K562 (cell line): Measurements from ENCODE around the gene SYMPK. TPM values are rescaled to one million over a fixed set of nuclear protein-coding genes. Genes with fewer than 3 reads are reported as not detected.

ENCODE experiments used
- ATAC-seq: fragments of 200-7000 bp; cut with Tn5 transposase; 3 replicates; pipeline ENCODE4 v1.9.1; 2020; ENCODE audit warnings: moderate library complexity
- BruUV-seq: library from RNA; stranded (reverse); fragments of 400-500 nt; replicated peaks from 2 replicates; lab custom pipeline; 2021; lab: Mats Ljungman, UMichigan
- CTCF ChIA-PET: fragments of 300-600 bp; formaldehyde crosslinking; extraction: SDS; loops from one replicate; lab custom pipeline; 2021; ENCODE audit warnings: low intra/inter-chr PET ratio; lab: Yijun Ruan, JAX
- POLR2A ChIA-PET: fragments of 300-600, 350-650 bp; sonication (Branson Sonifier 250); formaldehyde crosslinking; extraction: SDS; loops from one replicate; lab custom pipeline; 2021; ENCODE audit warnings: antibody characterized with exemption, inconsistent platforms; lab: Yijun Ruan, JAX
- DNase-seq, 4 experiments: peaks; one replicate each; pipeline versions ENCODE4 v3.0.0 to v3.0.0-alpha.2; 2011 to 2018; ENCODE audit warnings: low spot score in 3 of 4, mixed read lengths in 3 of 4; ENCODE audit errors: extremely low read depth in 1 of 4
- FAIRE-seq: peaks from 2 replicates; lab custom pipeline; 2011; peaks lifted over from hg19 to GRCh38; lab: Jason Lieb, UNC
- H2AFZ ChIP-seq: 2 replicates; pipeline ENCODE4 v1.6.0; 2011; ENCODE audit warnings: low read depth, low read length, control low read depth, inconsistent platforms
- H3K27ac ChIP-seq: fragments of 200-600 bp; 3 replicates; pipeline ENCODE4 v1.8.0; 2011; ENCODE audit warnings: low read depth, mild to moderate bottlenecking, control low read depth, inconsistent platforms, low read length, moderate library complexity, mixed read lengths; ENCODE audit errors: extremely low read depth
- H3K27me3 ChIP-seq, 2 experiments: fragments of 300-600 bp in 1 of 2; 2 replicates in 1 of 2; 3 replicates in 1 of 2; pipeline versions ENCODE4 v1.6.0 to v1.8.0; 2011; ENCODE audit warnings: inconsistent platforms in 2 of 2, low read length in 2 of 2, mild to moderate bottlenecking in 1 of 2, mixed read lengths in 1 of 2, moderate library complexity in 1 of 2; ENCODE audit not compliant: control insufficient read depth in 2 of 2, insufficient read depth in 2 of 2
- H3K36me3 ChIP-seq: fragments of 300-600 bp; 3 replicates; pipeline ENCODE4 v1.8.0; 2011; ENCODE audit warnings: mild to moderate bottlenecking, low read length, inconsistent platforms; ENCODE audit not compliant: control insufficient read depth, insufficient read depth
- H3K4me1 ChIP-seq, 2 experiments: fragments of 200-600 bp in 1 of 2; replicated peaks in 1 of 2; 2 replicates in 1 of 2; 3 replicates in 1 of 2; pipeline versions ENCODE4 v1.5.1 to v1.8.0; 2011; ENCODE audit warnings: inconsistent platforms in 2 of 2, low read length in 2 of 2, mild to moderate bottlenecking in 1 of 2, mixed read lengths in 1 of 2, moderate library complexity in 1 of 2; ENCODE audit not compliant: control insufficient read depth in 2 of 2, insufficient read depth in 2 of 2
- H3K4me2 ChIP-seq: 2 replicates; pipeline ENCODE4 v1.6.1; 2011; ENCODE audit warnings: low read length, control low read depth, inconsistent platforms, mixed read lengths; ENCODE audit not compliant: insufficient read depth
- H3K4me3 ChIP-seq: fragments of 200-600 bp; sonication (generic), shearing (Covaris generic); 2 replicates; pipeline ENCODE4 v1.5.1; 2016; ENCODE audit warnings: control low read depth, inconsistent platforms
- H3K79me2 ChIP-seq: fragments of 200-600 bp; 3 replicates; pipeline ENCODE4 v1.8.0; 2011; ENCODE audit warnings: low read length, inconsistent platforms; ENCODE audit not compliant: control insufficient read depth, insufficient read depth
- H3K9ac ChIP-seq, 2 experiments: 2 replicates each; pipeline versions ENCODE4 v1.6.0 to v1.6.1; 2011; ENCODE audit warnings: low read depth in 2 of 2, low read length in 2 of 2, control low read depth in 1 of 2, inconsistent platforms in 1 of 2, mild to moderate bottlenecking in 1 of 2, mixed read lengths in 1 of 2; ENCODE audit not compliant: insufficient read depth in 1 of 2
- H3K9me1 ChIP-seq: one replicate; pipeline ENCODE4 v1.6.0; 2011; ENCODE audit warnings: inconsistent platforms, mild to moderate bottlenecking, low read length, moderate library complexity; ENCODE audit not compliant: control insufficient read depth, insufficient read depth
- H3K9me3 ChIP-seq: replicated peaks from 2 replicates; pipeline ENCODE4 v1.5.1; 2011; ENCODE audit warnings: low read depth, low read length, inconsistent platforms; ENCODE audit not compliant: control insufficient read depth, insufficient read depth
- H4K20me1 ChIP-seq: replicated peaks from 2 replicates; pipeline ENCODE4 v1.6.1; 2011; ENCODE audit warnings: low read length, inconsistent platforms, mixed read lengths; ENCODE audit not compliant: control insufficient read depth, insufficient read depth
- CEBPG ChIP-seq, 3 experiments: fragments of 200-800 bp in 1 of 3; sonication (Bioruptor generic) in 1 of 3; sonication (generic) in 1 of 3; formaldehyde crosslinking in 1 of 3; IDR thresholded peaks in 2 of 3; conservative IDR thresholded peaks in 1 of 3; 2 replicates each; pipeline versions ENCODE4 v1.6.1 to v1.8.0; 2016 to 2022; ENCODE audit warnings: missing compliant biosample characterization in 2 of 3, missing genetic modification characterization in 2 of 3, mild to moderate bottlenecking in 1 of 3, missing genetic modification reagents in 1 of 3
- CHD1 ChIP-seq: fragments of 200-600 bp; sonication (generic); IDR thresholded peaks from one replicate; pipeline ENCODE4 v1.6.1; 2012; ENCODE audit warnings: mild to moderate bottlenecking, moderate library complexity, low read length, inconsistent platforms
- CTBP1 ChIP-seq: fragments of 450-650 bp; IDR thresholded peaks from 2 replicates; pipeline ENCODE4 v1.6.1; 2016; ENCODE audit warnings: borderline replicate concordance
- MCM5 ChIP-seq: fragments of 450-650 bp; IDR thresholded peaks from 2 replicates; pipeline ENCODE4 v1.6.1; 2016; ENCODE audit warnings: low read depth
- NELFE ChIP-seq: IDR thresholded peaks from 2 replicates; pipeline ENCODE4 v1.6.1; 2011; ENCODE audit warnings: mild to moderate bottlenecking; ENCODE audit not compliant: insufficient read depth, insufficient read length
- NR4A1 ChIP-seq, 2 experiments: fragments of 250-450 bp in 1 of 2; fragments of 450-650 bp in 1 of 2; sonication (Bioruptor Pico) in 1 of 2; IDR thresholded peaks; 2 replicates each; pipeline versions ENCODE4 v1.4.0 to v1.6.1; 2016 to 2020; ENCODE audit warnings: mild to moderate bottlenecking in 2 of 2, missing compliant biosample characterization in 1 of 2, missing genetic modification characterization in 1 of 2, moderate library complexity in 1 of 2
- RBM22 ChIP-seq: fragments of 200-400 bp; formaldehyde crosslinking; IDR thresholded peaks from 2 replicates; pipeline ENCODE4 v1.6.1; 2018; ENCODE audit warnings: low read length, low read depth; ENCODE audit not compliant: poor library complexity, severe bottlenecking
- SP2 ChIP-seq: IDR thresholded peaks from 2 replicates; pipeline ENCODE4 v1.6.1; 2011; ENCODE audit warnings: mild to moderate bottlenecking, low read depth, low read length, moderate library complexity; ENCODE audit not compliant: poor library complexity, severe bottlenecking; ENCODE audit errors: extremely low read depth
- STAG1 ChIP-seq: sonication (generic); formaldehyde crosslinking; IDR thresholded peaks from 2 replicates; pipeline ENCODE4 v1.5.0; 2020; ENCODE audit warnings: missing genetic modification reagents, borderline replicate concordance
- ZC3H11A ChIP-seq: IDR thresholded peaks from 2 replicates; pipeline ENCODE4 v1.6.1; 2012; ENCODE audit warnings: low read depth, low read length, improper control_type of control experiment
- ZKSCAN1 ChIP-seq: fragments of 150-350 bp; IDR thresholded peaks from 2 replicates; pipeline ENCODE4 v1.6.1; 2016; ENCODE audit warnings: low read depth, low read length
- ZNF507 ChIP-seq: conservative IDR thresholded peaks from 2 replicates; pipeline ENCODE4 v1.6.1; 2017; ENCODE audit warnings: missing genetic modification characterization, missing compliant biosample characterization
- ZNF830 ChIP-seq: fragments of 250-450 bp; sonication (Bioruptor Pico); IDR thresholded peaks from 2 replicates; pipeline ENCODE4 v1.5.0; 2021; ENCODE audit warnings: mild to moderate bottlenecking
- WGBS: fragments of 100-300 bp; shearing (Covaris generic); methylation state at CpG from one replicate; pipeline ENCODE4 v1.1.6; 2016; ENCODE audit warnings: low coverage, mixed read lengths; ENCODE audit not compliant: insufficient coverage; ENCODE audit errors: missing lambda C conversion rate; 5-methylcytosine and 5-hydroxymethylcytosine counted together
- in situ Hi-C: fragments of 300-500 bp; cut with MboI; formaldehyde crosslinking; loops from 4 replicates; pipeline ENCODE4 v1.15.0; 2018; ENCODE audit warnings: inconsistent platforms, mixed read lengths
- intact Hi-C: fragments of 100-400 bp; cut with micrococcal nuclease; formaldehyde crosslinking; loops from 2 replicates; pipeline ENCODE4 v1.14.2; 2022
- polyA plus RNA-seq, 8 experiments: library from polyadenylated mRNA; depleted of rRNA in 4 of 8; stranded (reverse) in 5 of 8; unstranded in 3 of 8; fragments of >200 nt; fragmentation: Nextera tagmentation in 2 of 8; fragmentation: Illumina TruSeq in 1 of 8; extraction: Ambion mirVana in 2 of 8; extraction: Trizol in 1 of 8; gene quantifications; 2 replicates each; pipeline versions ENCODE4 v1.2.1 to v1.2.3, GENCODE V29; 2011 to 2014; ENCODE audit warnings: inconsistent platforms in 1 of 8, missing spikeins in 1 of 8
- total RNA-seq, 7 experiments: library from RNA; depleted of rRNA in 6 of 7; stranded (reverse); fragments of >200 nt in 6 of 7; fragmentation: Illumina TruSeq in 2 of 7; extraction: Trizol in 2 of 7; gene quantifications; 2 replicates each; pipeline versions ENCODE4 v1.2.1 to v1.2.3, GENCODE V29; 2011 to 2021; ENCODE audit warnings: low replicate concordance in 1 of 7
- TF ChIP-seq, protein P1 (sequence below): fragments of 250-450 bp; sonication (Bioruptor Pico); IDR thresholded peaks from 2 replicates; pipeline ENCODE4 v1.4.0; 2020; ENCODE audit warnings: borderline replicate concordance
- TF ChIP-seq, protein P2 (sequence below): sonication (generic); formaldehyde crosslinking; IDR thresholded peaks from 2 replicates; pipeline ENCODE4 v1.9.0; 2022; ENCODE audit warnings: mild to moderate bottlenecking, missing genetic modification reagents
- TF ChIP-seq, protein P3 (sequence below): fragments of 250-450 bp; sonication (Bioruptor Pico); IDR thresholded peaks from 2 replicates; pipeline ENCODE4 v1.8.0; 2021; ENCODE audit warnings: moderate library complexity, mild to moderate bottlenecking, inconsistent platforms
- TF ChIP-seq, protein P4 (sequence below): fragments of 450-650 bp; formaldehyde crosslinking; conservative IDR thresholded peaks from 2 replicates; pipeline ENCODE4 v1.4.0; 2022; ENCODE audit warnings: mild to moderate bottlenecking, missing genetic modification characterization

Gene SYMPK
- total and polyA plus RNA-seq, 9 of the 15 experiments (the other 6 are each of a cell fraction or from before 2014, with no cell fraction given), result 0.73 to 95.5 (median 58.4) TPM

DNA sequence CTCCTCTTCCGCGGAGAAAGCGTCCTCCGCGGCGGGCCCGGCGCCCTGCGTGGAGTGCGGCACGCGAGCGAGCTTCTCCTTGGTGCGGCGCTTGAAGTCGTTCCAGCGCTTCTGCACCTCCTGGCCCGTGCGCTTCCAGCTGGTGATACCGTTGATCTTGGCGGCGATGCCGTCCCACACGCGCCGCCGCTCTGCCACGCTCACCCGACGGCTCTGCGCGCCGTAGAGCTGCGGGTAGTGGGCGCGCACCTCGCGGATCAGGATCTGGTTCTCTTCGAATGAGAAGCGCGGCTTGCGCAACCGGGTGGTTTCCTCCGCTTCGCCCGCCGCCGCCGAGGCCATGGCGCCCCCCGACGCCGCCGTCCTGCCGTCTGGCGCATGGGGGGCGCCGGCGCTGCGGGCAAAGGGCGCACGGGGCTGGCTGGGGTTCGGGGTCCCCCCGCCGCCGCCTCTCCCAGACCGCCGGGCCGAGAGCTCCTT lies 38.5 kb upstream of the SYMPK start:
- Histone ChIP-seq H3K79me2 (peaks cover 20% of the 10 kb centered on the region), H3K36me3 (peaks cover 29% of the 10 kb centered on the region), H3K4me3 (peak overlapping the region; percentile 52), H3K27ac (no peak overlapping the region), H3K27me3 (no peaks in the 10 kb centered on the region), H3K9me3 (no peaks in the 10 kb centered on the region), H3K4me1 (peaks cover 6 to 25% of the 10 kb centered on the region in 2 experiments; a peak in 4 of 5 replicates), H3K9ac (peak overlapping the region in 1 of 2 experiments; percentile 94; a peak in 3 of 4 replicates), H3K9me1 (no peaks in the 10 kb centered on the region), H3K4me2 (no peak overlapping the region), H2AFZ (no peak overlapping the region), H4K20me1 (no peaks in the 10 kb centered on the region)
- FAIRE-seq (no peak), ATAC-seq (no peak), DNase-seq (no peak)
- WGBS, result 92% methylated on average over 10 of the region's 69 CpGs
- in situ Hi-C loops, result no loop called here
- BruUV-seq, result no TSS peak
- intact Hi-C loops, result no loop called here
- ChIA-PET POLR2A (interaction anchor here (1.0 to 1.7 kb wide), 2 partner anchors 10 to 14 kb away, joined by 3 to 4 read pairs; no protein-coding TSS in a partner anchor), CTCF (no interaction called here)
- TF ChIP-seq ZKSCAN1 (no peak), RBM22 (no peak), NR4A1 (CRISPR knock-in tag; IDR thresholded peaks at IDR 0.05) (no peak), NR4A1 (tag; IDR thresholded peaks at IDR 0.05) (no peak), SP2 (no peak), STAG1 (CRISPR knock-in tag) (0 out of 2 replicates have a peak, but pooled peaks have one; percentile 13), ZNF507 (no peak), ZC3H11A (no peak), MCM5 (no peak), ZNF830 (CRISPR knock-in tag) (no peak), CTBP1 (no peak), CEBPG (CRISPR knock-in tag; IDR thresholded peaks at IDR 0.05) (peak; percentile 84), CEBPG (tag; conservative IDR thresholded peaks at IDR 0.05 in 1 of 2, IDR thresholded peaks at IDR 0.05 in 1 of 2) (peak; percentile 73 to 81), CHD1 (no peak), NELFE (no peak)
- TF ChIP-seq, protein P1, sequence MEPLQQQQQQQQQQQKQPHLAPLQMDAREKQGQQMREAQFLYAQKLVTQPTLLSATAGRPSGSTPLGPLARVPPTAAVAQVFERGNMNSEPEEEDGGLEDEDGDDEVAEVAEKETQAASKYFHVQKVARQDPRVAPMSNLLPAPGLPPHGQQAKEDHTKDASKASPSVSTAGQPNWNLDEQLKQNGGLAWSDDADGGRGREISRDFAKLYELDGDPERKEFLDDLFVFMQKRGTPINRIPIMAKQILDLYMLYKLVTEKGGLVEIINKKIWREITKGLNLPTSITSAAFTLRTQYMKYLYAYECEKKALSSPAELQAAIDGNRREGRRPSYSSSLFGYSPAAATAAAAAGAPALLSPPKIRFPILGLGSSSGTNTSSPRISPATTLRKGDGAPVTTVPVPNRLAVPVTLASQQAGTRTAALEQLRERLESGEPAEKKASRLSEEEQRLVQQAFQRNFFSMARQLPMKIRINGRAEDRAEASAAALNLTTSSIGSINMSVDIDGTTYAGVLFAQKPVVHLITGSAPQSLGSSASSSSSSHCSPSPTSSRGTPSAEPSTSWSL (CRISPR knock-in tag), result no peak
- TF ChIP-seq, protein P2, sequence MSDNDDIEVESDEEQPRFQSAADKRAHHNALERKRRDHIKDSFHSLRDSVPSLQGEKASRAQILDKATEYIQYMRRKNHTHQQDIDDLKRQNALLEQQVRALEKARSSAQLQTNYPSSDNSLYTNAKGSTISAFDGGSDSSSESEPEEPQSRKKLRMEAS (CRISPR knock-in tag), result peak; percentile 45; the same call in 1 of the 2 replicates
- TF ChIP-seq, protein P3, sequence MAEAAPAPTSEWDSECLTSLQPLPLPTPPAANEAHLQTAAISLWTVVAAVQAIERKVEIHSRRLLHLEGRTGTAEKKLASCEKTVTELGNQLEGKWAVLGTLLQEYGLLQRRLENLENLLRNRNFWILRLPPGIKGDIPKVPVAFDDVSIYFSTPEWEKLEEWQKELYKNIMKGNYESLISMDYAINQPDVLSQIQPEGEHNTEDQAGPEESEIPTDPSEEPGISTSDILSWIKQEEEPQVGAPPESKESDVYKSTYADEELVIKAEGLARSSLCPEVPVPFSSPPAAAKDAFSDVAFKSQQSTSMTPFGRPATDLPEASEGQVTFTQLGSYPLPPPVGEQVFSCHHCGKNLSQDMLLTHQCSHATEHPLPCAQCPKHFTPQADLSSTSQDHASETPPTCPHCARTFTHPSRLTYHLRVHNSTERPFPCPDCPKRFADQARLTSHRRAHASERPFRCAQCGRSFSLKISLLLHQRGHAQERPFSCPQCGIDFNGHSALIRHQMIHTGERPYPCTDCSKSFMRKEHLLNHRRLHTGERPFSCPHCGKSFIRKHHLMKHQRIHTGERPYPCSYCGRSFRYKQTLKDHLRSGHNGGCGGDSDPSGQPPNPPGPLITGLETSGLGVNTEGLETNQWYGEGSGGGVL (CRISPR knock-in tag), result no peak
- TF ChIP-seq, protein P4, sequence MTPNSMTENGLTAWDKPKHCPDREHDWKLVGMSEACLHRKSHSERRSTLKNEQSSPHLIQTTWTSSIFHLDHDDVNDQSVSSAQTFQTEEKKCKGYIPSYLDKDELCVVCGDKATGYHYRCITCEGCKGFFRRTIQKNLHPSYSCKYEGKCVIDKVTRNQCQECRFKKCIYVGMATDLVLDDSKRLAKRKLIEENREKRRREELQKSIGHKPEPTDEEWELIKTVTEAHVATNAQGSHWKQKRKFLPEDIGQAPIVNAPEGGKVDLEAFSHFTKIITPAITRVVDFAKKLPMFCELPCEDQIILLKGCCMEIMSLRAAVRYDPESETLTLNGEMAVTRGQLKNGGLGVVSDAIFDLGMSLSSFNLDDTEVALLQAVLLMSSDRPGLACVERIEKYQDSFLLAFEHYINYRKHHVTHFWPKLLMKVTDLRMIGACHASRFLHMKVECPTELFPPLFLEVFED (CRISPR knock-in tag), result no peak
